Erythroblast (primary cell): ENCODE data around the gene ARL15.

Source experiments
- GATA1 ChIP-seq: IDR thresholded peaks from 2 replicates; pipeline ENCODE4 v1.6.1; 2011; ENCODE audit warnings: low read depth, mild to moderate bottlenecking, control low read depth, low read length, moderate library complexity
- POLR2A ChIP-seq: IDR thresholded peaks from 2 replicates; pipeline ENCODE4 v1.6.1; 2011; ENCODE audit warnings: mild to moderate bottlenecking, low read length

- TF ChIP-seq POLR2A (no peak), GATA1 (no peak)
These were observed 63.1 kb downstream of the ARL15 start for GRCh38 chr5:54247226-54247625.
